ENCODE measurements around the gene TMEM35A.

Gene TMEM35A, protein sequence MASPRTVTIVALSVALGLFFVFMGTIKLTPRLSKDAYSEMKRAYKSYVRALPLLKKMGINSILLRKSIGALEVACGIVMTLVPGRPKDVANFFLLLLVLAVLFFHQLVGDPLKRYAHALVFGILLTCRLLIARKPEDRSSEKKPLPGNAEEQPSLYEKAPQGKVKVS

DNA sequence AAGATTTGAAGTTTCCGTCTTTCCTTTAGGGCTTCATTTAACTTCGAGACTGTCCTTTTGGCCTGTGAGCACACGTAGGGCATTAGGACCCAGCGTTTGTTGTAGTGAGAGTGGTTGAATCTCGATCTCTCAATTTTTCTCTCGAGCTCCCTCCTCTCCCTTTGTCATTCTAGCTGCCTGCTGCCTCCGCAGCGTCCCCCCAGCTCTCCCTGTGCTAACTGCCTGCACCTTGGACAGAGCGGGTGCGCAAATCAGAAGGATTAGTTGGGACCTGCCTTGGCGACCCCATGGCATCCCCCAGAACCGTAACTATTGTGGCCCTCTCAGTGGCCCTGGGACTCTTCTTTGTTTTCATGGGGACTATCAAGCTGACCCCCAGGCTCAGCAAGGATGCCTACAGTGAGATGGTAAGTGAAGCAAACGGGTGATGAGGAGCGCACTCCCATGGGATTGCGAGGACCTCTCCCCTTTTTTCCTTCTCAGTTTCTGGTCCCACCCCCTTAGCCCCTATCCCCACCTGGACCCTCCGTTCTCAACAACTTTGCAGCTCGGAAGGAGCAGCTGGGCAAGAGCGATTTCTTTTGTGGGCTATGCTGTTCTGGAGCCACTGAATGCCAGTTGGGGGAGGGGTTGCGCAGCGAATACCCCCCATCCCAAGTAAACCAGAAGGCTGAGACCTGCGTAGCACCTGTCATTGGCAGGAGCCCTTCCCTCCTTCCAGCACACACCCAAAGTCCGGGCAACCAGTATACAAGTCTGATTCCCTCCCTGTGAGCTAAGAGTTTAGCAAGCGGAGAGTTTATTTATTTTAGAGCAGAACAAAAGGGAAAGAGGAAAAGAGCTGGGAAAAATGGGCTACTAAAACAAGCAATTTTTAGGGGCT lies at the start of gene TMEM35A:
Gene TMEM35A, plus strand, starts transcription at position 164 of the 883 bp plus-strand sequence. Its CDS starts 124 bp downstream, at position 288.
- Histone ChIP-seq H3K9me3 (ENCODE audit: severe bottlenecking) (no peaks in the 10 kb centered on the region), H3K36me3 (no peaks in the 10 kb centered on the region), H3K4me3 (ENCODE audit: low read depth, low read length) (peak within 1 kb of the TSS; percentile 53), H3K27me3 (ENCODE audit: insufficient read depth, low read depth, severe bottlenecking) (peaks cover 6% of the 10 kb centered on the region), H3K27ac (peak within 1 kb of the TSS; percentile 36)
- TF ChIP-seq, protein P1, sequence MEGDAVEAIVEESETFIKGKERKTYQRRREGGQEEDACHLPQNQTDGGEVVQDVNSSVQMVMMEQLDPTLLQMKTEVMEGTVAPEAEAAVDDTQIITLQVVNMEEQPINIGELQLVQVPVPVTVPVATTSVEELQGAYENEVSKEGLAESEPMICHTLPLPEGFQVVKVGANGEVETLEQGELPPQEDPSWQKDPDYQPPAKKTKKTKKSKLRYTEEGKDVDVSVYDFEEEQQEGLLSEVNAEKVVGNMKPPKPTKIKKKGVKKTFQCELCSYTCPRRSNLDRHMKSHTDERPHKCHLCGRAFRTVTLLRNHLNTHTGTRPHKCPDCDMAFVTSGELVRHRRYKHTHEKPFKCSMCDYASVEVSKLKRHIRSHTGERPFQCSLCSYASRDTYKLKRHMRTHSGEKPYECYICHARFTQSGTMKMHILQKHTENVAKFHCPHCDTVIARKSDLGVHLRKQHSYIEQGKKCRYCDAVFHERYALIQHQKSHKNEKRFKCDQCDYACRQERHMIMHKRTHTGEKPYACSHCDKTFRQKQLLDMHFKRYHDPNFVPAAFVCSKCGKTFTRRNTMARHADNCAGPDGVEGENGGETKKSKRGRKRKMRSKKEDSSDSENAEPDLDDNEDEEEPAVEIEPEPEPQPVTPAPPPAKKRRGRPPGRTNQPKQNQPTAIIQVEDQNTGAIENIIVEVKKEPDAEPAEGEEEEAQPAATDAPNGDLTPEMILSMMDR (IDR thresholded peaks at IDR 0.05; ENCODE audit: low read depth, low read length), result no peak
- peak; percentile 15 for DNase-seq

DNA sequence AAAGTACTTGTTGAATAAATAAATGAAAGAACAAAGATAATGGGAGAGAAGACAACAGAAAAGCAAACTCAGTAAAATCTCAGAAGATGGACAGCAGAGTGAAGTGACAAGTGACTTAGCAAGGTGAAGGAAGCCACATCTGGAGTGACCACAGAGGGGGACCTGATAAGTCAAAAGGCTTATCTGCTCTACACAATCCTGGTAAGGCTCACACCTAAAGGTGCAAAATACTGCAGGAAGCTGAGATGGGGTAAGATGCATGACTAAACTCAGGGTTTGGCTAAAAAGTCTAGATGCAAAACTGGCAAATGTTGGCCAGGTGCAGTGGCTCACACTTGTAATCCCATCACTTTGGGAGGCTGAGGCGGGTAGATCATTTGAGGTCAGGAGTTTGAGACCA lies 49.0 kb upstream of the TMEM35A start:
- TF ChIP-seq, protein P1 (IDR thresholded peaks at IDR 0.05; ENCODE audit: low read depth, low read length), result no peak
- Histone ChIP-seq H3K27ac (no peak overlapping the region), H3K27me3 (ENCODE audit: insufficient read depth, low read depth, severe bottlenecking) (peaks cover 3% of the 10 kb centered on the region), H3K36me3 (no peaks in the 10 kb centered on the region; the same call in 1 of the 2 replicates), H3K9me3 (ENCODE audit: severe bottlenecking) (no peaks in the 10 kb centered on the region), H3K4me3 (ENCODE audit: low read depth, low read length) (no peak overlapping the region)
- DNase-seq, result no peak

DNA sequence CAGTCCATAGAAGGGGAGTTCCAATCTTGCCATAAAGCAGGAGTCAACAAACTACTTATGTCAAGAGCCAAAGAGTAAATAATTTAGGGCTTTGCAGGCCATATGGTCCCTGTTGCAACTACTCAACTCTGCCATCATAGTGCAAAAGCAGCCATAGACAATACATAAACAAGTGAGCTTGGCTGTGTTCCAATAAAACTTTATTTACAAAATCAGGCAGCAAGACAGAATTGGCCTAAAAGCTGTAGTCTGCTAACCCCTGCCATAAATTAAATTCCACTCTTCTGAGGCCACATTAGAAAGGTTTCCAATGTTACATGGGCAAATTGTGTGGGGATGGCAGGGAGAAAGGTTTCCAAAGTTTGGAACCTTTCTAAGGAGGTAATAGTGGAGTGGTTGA lies 41.4 kb upstream of the TMEM35A start:
- Histone ChIP-seq H3K27me3 (ENCODE audit: insufficient read depth, low read depth, severe bottlenecking) (peaks cover 6% of the 10 kb centered on the region), H3K4me3 (ENCODE audit: low read depth, low read length) (no peak overlapping the region), H3K9me3 (ENCODE audit: severe bottlenecking) (no peaks in the 10 kb centered on the region), H3K36me3 (no peaks in the 10 kb centered on the region), H3K27ac (no peak overlapping the region)
- TF ChIP-seq, protein P1 (IDR thresholded peaks at IDR 0.05; ENCODE audit: low read depth, low read length), result no peak
- DNase-seq, result no peak

DNA sequence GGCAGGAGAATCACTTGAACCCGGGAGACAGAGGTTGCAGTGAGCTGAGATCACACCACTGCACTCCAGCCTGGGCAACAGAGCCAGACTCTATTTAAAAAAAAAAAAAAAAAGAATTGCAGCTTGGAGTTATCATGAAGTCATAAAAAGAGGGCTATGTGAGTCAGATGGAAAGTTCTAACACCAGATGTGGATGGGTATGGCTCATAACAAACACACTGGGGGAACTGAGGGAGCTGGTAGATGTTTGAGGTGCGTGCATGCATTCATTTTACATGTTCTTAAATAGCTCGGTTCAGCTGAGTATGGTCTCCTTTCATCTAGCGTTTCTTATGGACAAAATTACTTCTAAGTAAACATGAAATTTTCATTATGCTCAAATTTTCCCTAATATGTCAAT lies 38.5 kb upstream of the TMEM35A start:
- Histone ChIP-seq H3K27me3 (ENCODE audit: insufficient read depth, low read depth, severe bottlenecking) (peaks cover 6% of the 10 kb centered on the region), H3K9me3 (ENCODE audit: severe bottlenecking) (no peaks in the 10 kb centered on the region), H3K4me3 (ENCODE audit: low read depth, low read length) (no peak overlapping the region), H3K27ac (no peak overlapping the region), H3K36me3 (no peaks in the 10 kb centered on the region)
- no peak for DNase-seq
- TF ChIP-seq, protein P1 (IDR thresholded peaks at IDR 0.05; ENCODE audit: low read depth, low read length), result no peak

DNA sequence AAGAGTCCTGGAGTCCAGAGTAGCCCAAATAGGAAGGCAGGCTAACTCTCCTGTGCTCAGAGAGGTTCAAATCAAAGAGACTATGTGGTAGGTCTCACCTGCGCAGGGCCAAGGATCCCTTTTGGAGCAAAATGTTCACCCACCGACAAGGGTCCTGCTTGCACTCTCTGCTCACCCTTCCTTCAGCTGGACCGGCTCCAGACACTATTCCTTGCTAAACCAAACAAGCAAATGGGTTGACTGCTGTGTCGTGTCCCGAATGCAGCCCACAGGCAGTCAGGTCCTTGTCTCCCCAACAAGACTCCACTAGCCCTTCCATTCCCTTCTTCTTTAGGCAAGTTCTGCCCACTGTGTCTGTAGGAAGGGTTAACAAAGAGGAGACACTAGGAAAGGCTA lies 27.5 kb upstream of the TMEM35A start:
- H3K9me3 ChIP-seq (ENCODE audit: severe bottlenecking), result peaks cover 2% of the 10 kb centered on the region
- no peak for DNase-seq
- H3K4me3 ChIP-seq (ENCODE audit: low read depth, low read length), result peak overlapping the region; percentile 56
- peak overlapping the region; percentile 85 for H3K27ac ChIP-seq
- peaks cover 9% of the 10 kb centered on the region for H3K27me3 ChIP-seq (ENCODE audit: insufficient read depth, low read depth, severe bottlenecking)
- TF ChIP-seq, protein P1 (IDR thresholded peaks at IDR 0.05; ENCODE audit: low read depth, low read length), result no peak
- no peaks in the 10 kb centered on the region for H3K36me3 ChIP-seq

Data from WERI-Rb-1 (cell line).